ENCODE results near the gene MAP4K5. TPM values are rescaled to one million over a fixed set of nuclear protein-coding genes. Genes with fewer than 3 reads are reported as not detected.

Gene MAP4K5
- total and polyA plus RNA-seq, 3 donors from 2014 or later: 15.2 to 67.0 (median 60.4) TPM

GRCh38 chr14:50389668-50390441 lies 142.5 kb downstream of the MAP4K5 start:
- TF ChIP-seq POLR2A (IDR thresholded peaks at IDR 0.05) (no peak), CTCF (IDR thresholded peaks at IDR 0.05) (no peak)
- H3K27ac ChIP-seq: no peak overlapping the region
- intact Hi-C loops (cut with DNase I; ENCODE audit: low total_unique reads): no loop called here

GRCh38 chr14:50388256-50388931 lies 144.0 kb downstream of the MAP4K5 start:
- peak; percentile 63 for DNase-seq
- intact Hi-C loops (cut with DNase I; ENCODE audit: low total_unique reads): no loop called here
- peak overlapping the region in 1 of 2 donors; percentile 19 for H3K27ac ChIP-seq
- no peak overlapping the region for H3K4me3 ChIP-seq
- H3K36me3 ChIP-seq (ENCODE audit: low read depth, missing control alignments): no peaks in the 10 kb centered on the region
- H3K9me3 ChIP-seq: no peaks in the 10 kb centered on the region
- WGBS, 2 donors: 26 to 31% methylated on average over 9 of the region's 9 CpGs
- H3K27me3 ChIP-seq: no peaks in the 10 kb centered on the region
- TF ChIP-seq CTCF (IDR thresholded peaks at IDR 0.05) (no peak), POLR2A (IDR thresholded peaks at IDR 0.05) (no peak)
- peaks cover 9% of the 10 kb centered on the region for H3K4me1 ChIP-seq

More at GRCh38 chr14:50389668-50390441, 142.5 kb downstream of the MAP4K5 start:
- no peak overlapping the region for H3K4me3 ChIP-seq
- no peak for DNase-seq
- peaks cover 9% of the 10 kb centered on the region for H3K4me1 ChIP-seq
- 80 to 82% methylated on average over 9 of the region's 9 CpGs for WGBS, 2 donors
- no peaks in the 10 kb centered on the region for H3K27me3 ChIP-seq
- H3K36me3 ChIP-seq (ENCODE audit: low read depth, missing control alignments): no peaks in the 10 kb centered on the region
- no peaks in the 10 kb centered on the region for H3K9me3 ChIP-seq

GRCh38 chr14:50387548-50387947 lies 144.8 kb downstream of the MAP4K5 start:
- Histone ChIP-seq H3K27me3 (no peaks in the 10 kb centered on the region), H3K4me1 (peaks cover 9% of the 10 kb centered on the region), H3K4me3 (no peak overlapping the region), H3K36me3 (ENCODE audit: low read depth, missing control alignments) (no peaks in the 10 kb centered on the region), H3K9me3 (no peaks in the 10 kb centered on the region), H3K27ac (no peak overlapping the region)
- WGBS, 2 donors: 96 to 100% methylated on average over 1 of the region's 1 CpG
- no peak for DNase-seq
- TF ChIP-seq CTCF (IDR thresholded peaks at IDR 0.05) (no peak), POLR2A (IDR thresholded peaks at IDR 0.05) (no peak)
- intact Hi-C loops (cut with DNase I; ENCODE audit: low total_unique reads): no loop called here

- intact Hi-C loops (cut with DNase I; ENCODE audit: low total_unique reads): no loop called here
- no peaks in the 10 kb centered on the region for H3K36me3 ChIP-seq (ENCODE audit: low read depth, missing control alignments)
- peaks cover 9% of the 10 kb centered on the region for H3K4me1 ChIP-seq
- no peaks in the 10 kb centered on the region for H3K27me3 ChIP-seq
- no peak overlapping the region for H3K27ac ChIP-seq
- no peak for DNase-seq
- H3K9me3 ChIP-seq: no peaks in the 10 kb centered on the region
- WGBS, 2 donors: 33 to 39% methylated on average over 3 of the region's 3 CpGs
- TF ChIP-seq POLR2A (IDR thresholded peaks at IDR 0.05): no peak
- TF ChIP-seq CTCF (IDR thresholded peaks at IDR 0.05): no peak
- no peak overlapping the region for H3K4me3 ChIP-seq
Observed at GRCh38 chr14:50383618-50384225, 148.6 kb downstream of the MAP4K5 start.
